Brain microvascular endothelial cell (primary cell): ENCODE results near the gene MTHFD1L.

ENCODE experiments used
- DNase-seq: peaks from one replicate; pipeline ENCODE4 v3.0.0-alpha.2; 2020
- H3K27ac ChIP-seq: fragments of 250-450 bp; sonication (Bioruptor Pico); 2 replicates; pipeline ENCODE4 v1.5.1; 2020; ENCODE audit warnings: mild to moderate bottlenecking, moderate library complexity
- H3K27me3 ChIP-seq: fragments of 250-450 bp; sonication (Bioruptor Pico); replicated peaks from 2 replicates; pipeline ENCODE4 v1.5.1; 2020; ENCODE audit warnings: mild to moderate bottlenecking
- H3K36me3 ChIP-seq: fragments of 250-450 bp; sonication (Bioruptor Pico); replicated peaks from 2 replicates; pipeline ENCODE4 v1.5.1; 2020; ENCODE audit warnings: mild to moderate bottlenecking
- H3K4me3 ChIP-seq: 2 replicates; pipeline ENCODE4 v1.5.1; 2011; ENCODE audit warnings: low read depth, mild to moderate bottlenecking, control low read depth, low read length, moderate library complexity
- in situ Hi-C: cut with HindIII; loops from 2 replicates; pipeline ENCODE4 v1.10.0; 2017; ENCODE audit warnings: low sequenced_read_pairs, low pct_ligation_motif_present
- TF ChIP-seq, protein P1 (sequence below): IDR thresholded peaks from 2 replicates; pipeline ENCODE4 v1.5.1; 2011; ENCODE audit warnings: low read depth, mild to moderate bottlenecking, moderate library complexity, low read length, control low read depth, inconsistent platforms; ENCODE audit errors: missing control alignments

The MTHFD1L gene

DNA sequence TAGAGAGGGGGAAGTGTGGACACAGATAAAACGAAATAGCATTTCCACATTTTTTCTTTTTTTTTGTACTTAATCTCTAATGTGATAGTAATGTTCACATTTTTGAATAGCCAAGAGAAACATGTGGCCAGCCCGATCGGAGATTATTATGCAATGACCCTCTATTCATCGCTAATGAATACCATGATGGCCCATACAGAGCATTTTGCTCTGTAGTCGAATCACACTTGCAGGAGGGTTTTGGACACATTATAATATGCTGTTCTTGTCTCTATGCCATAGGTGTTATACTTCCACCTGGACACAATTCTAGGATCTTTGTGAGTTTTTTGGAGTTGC is 60.1 kb downstream of the MTHFD1L start:
- Histone ChIP-seq H3K27me3 (no peaks in the 10 kb centered on the region), H3K4me3 (no peak overlapping the region), H3K27ac (peak overlapping the region; percentile 85), H3K36me3 (peaks cover 20% of the 10 kb centered on the region)
- no peak for DNase-seq
- in situ Hi-C loops, result no loop called here
- TF ChIP-seq, protein P1, sequence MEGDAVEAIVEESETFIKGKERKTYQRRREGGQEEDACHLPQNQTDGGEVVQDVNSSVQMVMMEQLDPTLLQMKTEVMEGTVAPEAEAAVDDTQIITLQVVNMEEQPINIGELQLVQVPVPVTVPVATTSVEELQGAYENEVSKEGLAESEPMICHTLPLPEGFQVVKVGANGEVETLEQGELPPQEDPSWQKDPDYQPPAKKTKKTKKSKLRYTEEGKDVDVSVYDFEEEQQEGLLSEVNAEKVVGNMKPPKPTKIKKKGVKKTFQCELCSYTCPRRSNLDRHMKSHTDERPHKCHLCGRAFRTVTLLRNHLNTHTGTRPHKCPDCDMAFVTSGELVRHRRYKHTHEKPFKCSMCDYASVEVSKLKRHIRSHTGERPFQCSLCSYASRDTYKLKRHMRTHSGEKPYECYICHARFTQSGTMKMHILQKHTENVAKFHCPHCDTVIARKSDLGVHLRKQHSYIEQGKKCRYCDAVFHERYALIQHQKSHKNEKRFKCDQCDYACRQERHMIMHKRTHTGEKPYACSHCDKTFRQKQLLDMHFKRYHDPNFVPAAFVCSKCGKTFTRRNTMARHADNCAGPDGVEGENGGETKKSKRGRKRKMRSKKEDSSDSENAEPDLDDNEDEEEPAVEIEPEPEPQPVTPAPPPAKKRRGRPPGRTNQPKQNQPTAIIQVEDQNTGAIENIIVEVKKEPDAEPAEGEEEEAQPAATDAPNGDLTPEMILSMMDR, result no peak

GRCh38 chr6:150925976-150926375 is 60.5 kb downstream of the MTHFD1L start:
- in situ Hi-C loops, result no loop called here
- DNase-seq, result no peak
- Histone ChIP-seq H3K27ac (peak overlapping the region; percentile 85), H3K4me3 (no peak overlapping the region), H3K27me3 (no peaks in the 10 kb centered on the region), H3K36me3 (peaks cover 20% of the 10 kb centered on the region)
- TF ChIP-seq, protein P1, result no peak

- Histone ChIP-seq H3K27ac (peak overlapping the region; percentile 91), H3K4me3 (no peak overlapping the region), H3K27me3 (no peaks in the 10 kb centered on the region), H3K36me3 (peaks cover 14% of the 10 kb centered on the region)
- in situ Hi-C loops, result no loop called here
- TF ChIP-seq, protein P1, result peak; percentile 67
- DNase-seq, result no peak
Observed at GRCh38 chr6:150928882-150929281, 63.4 kb downstream of the MTHFD1L start.

DNA sequence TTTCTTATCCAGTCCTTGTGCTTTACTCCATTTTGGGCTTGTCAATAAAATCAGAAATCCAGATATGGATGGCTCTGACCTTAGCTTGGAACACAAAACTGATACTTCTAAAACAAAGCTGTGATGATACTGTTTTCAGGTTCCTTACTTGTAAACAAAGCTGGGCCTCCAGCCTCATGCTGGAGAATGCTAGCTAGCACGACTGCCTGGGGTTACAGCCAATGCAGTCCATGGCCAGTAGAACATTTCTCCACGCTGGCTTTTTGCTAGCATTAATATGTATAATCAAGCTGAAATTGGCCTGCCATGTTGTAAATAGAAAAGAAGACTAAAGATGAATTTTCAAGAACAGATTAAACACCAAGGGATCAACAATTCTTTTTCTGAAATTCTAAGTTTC is 63.9 kb downstream of the MTHFD1L start:
- Histone ChIP-seq H3K4me3 (no peak overlapping the region), H3K27me3 (no peaks in the 10 kb centered on the region), H3K27ac (peak overlapping the region; percentile 91), H3K36me3 (peaks cover 17% of the 10 kb centered on the region)
- no peak for DNase-seq
- TF ChIP-seq, protein P1, result no peak
- in situ Hi-C loops, result no loop called here

GRCh38 chr6:150930841-150931240 is 65.3 kb downstream of the MTHFD1L start:
- peak; percentile 76 for DNase-seq
- in situ Hi-C loops, result no loop called here
- peak overlapping the region; percentile 91 for H3K27ac ChIP-seq

DNA sequence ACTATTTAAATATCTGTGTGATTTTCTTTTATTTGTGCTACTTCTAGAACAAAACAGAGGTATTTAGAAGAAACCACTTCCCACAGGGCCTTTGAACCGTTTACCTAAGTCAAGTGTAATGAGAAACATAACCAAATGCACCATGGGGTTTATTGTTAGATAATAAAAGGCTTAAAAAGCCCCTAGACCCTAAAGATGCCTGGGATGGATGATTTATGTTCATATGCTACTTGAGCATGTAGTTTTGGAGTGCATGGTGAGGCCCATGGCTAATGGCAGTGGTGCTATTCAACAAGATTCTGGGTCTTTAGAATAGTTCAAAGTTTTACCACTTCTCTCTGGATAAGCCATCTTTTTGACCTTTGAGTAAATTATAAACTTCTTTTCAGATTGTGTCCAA is 65.9 kb downstream of the MTHFD1L start:
- DNase-seq, result no peak
- H3K27ac ChIP-seq, result peak overlapping the region; percentile 91
- H3K27me3 ChIP-seq, result no peaks in the 10 kb centered on the region
- TF ChIP-seq, protein P1, result no peak
- H3K36me3 ChIP-seq, result peaks cover 12% of the 10 kb centered on the region
- in situ Hi-C loops, result no loop called here
- H3K4me3 ChIP-seq, result no peak overlapping the region

More at GRCh38 chr6:150930841-150931240, 65.3 kb downstream of the MTHFD1L start:
- Histone ChIP-seq H3K36me3 (peaks cover 17% of the 10 kb centered on the region), H3K27me3 (no peaks in the 10 kb centered on the region), H3K4me3 (no peak overlapping the region)
- TF ChIP-seq, protein P1, result no peak
